Activated CD8-positive, alpha-beta memory T cell treated with anti-CD3 and anti-CD28 coated beads for 36 hours (primary cell): ENCODE results near the gene COL18A1. TPM values are rescaled to one million over a fixed set of nuclear protein-coding genes. Genes with fewer than 3 reads are reported as not detected.

Experiments used
- CTCF ChIA-PET: fragments of 350-600 bp; sonication (Branson Sonifier 250); formaldehyde crosslinking; loops from one replicate; lab custom pipeline; 2021; ENCODE audit warnings: antibody characterized with exemption; lab: Charles Lee
- POLR2A ChIA-PET: fragments of 350-600 bp; sonication (Branson Sonifier 250); formaldehyde crosslinking; loops from one replicate; lab custom pipeline; 2021; ENCODE audit warnings: antibody characterized with exemption; lab: Charles Lee
- total RNA-seq, 2 experiments: library from RNA; stranded (reverse); gene quantifications; one replicate each; pipeline ENCODE4 v1.2.3, GENCODE V29; 2021

The COL18A1 gene
- total RNA-seq, 2 experiments from 2014 or later = 1.9 TPM

DNA sequence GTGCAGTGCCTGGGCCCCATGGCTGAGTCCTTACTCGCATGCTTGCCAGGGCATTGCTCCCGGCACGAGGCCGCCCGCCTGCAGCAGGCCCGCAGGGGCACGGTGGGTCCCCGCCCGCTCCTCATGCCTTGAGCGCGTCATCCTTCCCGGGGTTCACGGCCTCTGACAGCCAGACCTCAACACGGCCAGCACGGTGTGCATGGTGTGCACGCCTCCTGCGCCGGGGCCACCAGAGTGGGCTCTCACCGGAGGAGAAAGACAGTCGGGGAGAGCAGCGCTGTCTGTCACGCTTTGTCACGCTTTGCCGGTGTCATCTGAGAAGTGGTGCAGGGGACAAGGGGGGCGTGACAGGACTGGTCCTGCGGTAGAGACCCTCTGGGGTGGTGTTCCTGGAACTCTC lies 11.9 kb upstream of the COL18A1 start:
- POLR2A ChIA-PET = no interaction called here
- CTCF ChIA-PET = no interaction called here

DNA sequence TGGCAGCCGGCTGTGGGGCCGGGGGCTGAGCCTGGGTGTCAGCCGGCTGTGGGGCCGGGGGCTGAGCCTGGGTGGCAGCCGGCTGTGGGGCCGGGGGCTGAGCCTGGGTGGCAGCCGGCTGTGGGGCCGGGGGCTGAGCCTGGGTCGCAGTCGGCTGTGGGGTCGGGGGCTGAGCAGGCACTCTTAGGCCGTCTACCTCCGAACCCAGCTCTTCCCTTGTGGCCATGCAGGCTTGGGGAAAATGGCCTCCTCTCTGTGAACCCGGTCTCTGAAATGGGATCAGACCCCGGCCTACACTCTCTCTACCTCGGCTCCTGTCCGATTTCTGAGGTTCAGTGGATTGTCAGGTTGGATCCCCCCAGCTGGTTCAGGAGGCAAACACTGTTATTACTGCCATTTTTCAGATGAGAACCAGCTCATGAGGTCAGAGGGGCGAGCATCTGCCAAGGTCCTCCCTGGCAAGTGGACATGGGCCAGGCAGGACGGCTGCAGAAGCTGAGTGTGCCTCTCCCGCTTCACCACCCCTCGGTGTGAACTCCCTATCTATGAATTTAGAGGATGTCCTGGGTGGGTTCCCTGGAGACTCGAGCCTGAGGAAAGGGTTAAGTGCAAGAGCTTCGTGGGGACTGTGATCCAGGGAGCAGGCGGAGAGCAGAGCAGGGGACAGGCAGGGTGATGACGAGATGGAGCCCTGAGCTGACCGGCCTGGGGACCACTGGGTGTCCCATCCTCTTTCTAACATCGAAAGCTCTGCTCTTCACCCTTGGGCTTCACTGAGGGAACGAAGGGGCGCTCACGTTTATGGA lies 10.9 kb upstream of the COL18A1 start:
- ChIA-PET POLR2A (no interaction called here), CTCF (no interaction called here)

DNA sequence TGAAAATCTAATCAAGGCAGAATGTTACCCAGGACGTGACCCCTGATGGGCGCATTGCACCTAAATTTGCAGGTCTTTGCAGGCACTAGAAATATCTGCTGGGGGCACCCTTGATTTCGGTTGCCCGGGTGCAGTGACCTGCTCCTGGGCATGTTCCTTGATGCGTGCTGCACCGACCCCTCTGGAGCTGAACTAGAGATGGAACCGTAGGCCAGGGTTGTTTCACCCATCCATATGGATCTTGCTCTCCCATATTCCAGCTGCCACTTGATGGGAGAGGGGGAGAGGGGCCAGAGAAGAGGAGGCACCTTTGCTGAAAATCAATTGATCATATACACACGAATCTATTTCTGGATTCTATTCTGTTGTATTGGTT lies 8.4 kb upstream of the COL18A1 start:
- ChIA-PET POLR2A (no interaction called here), CTCF (no interaction called here)

DNA sequence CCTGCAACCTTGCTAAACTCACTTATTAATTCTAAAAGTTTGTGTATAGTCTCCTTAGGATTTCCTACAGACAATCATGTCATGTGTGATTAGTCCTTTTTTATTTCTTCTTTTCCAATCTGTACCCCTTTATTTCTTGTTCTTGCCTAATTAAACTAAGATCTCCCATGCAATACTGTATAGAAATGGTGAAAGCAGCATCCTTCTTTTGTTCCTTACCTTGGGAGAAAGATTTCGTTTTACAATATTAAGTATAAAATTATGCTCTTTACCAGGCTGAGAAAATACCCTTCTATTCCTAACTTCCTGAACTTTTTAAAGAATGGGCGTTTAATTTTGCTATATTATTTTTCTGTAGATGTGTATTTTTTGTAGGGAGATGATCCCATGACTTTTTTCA lies 7.6 kb upstream of the COL18A1 start:
- ChIA-PET POLR2A (no interaction called here), CTCF (no interaction called here)

DNA sequence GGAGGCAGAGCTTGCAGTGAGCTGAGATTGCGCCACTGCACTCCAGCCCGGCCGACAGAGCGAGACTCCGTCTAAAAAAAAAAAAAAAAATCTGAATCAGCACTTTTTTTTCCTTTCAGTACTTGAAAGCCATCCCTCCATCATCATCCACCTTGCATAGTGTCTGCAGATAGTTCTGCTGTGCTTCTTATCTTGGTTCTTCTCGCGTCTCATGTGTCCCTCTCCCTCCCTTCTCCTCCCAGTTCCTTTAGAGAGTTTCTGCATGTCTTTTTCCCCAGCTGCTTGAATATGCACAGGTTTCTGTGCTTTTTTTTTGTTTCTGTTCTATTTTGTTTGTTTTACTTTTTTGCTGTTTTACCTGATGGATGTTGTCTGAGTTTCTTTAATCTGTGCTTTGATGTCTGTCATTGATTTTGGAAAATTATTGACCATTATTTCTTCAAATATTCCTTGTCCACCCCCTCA lies 3.9 kb upstream of the COL18A1 start:
- POLR2A ChIA-PET = no interaction called here
- CTCF ChIA-PET = no interaction called here

DNA sequence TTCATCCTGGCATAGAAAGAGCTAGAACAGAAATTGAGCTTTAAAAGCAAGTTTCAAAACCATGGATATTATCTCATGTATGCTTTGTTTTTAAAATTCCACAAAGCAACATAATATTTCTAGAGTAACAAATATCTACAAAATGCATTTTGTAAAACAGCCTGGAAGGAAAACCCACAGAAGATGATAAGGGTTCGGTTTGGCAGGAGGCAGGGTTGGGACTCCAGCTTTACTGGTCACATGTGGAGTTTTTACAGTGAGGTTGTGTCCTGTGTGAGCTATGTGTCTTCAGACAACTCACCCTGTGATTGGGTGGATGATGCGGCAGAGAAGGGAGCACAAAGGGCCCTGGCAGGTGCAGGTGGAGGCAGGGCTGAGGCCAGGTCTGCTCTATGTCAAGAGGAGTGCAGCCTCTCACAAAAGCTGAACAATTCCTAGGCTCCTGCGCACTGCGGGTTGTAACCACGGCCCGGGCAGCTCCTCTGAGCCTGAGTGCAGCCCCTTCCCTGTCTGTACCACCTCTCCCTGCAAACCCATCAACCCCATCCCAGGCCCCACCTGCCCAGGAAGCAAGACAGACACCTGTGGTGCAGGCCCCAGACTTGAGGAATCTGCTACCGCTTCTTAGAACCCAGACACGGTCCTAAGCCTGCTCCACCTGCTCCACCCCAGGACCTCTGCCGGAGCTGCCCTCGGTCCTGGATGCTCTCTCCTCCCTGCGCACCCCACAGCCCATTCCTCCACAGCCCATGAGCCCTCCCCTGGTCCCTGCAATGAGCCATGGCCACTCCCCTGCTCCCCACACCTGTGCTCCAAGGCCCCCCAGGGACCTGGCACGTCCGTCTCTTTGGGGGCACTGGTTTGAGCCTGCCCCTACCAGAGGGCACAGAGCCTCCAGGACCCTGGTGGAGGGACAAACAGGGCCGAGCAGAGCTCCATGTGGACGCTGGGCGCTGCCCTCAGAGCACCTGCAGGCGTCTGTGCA lies 2.8 kb upstream of the COL18A1 start:
- CTCF ChIA-PET = no interaction called here
- POLR2A ChIA-PET = no interaction called here

DNA sequence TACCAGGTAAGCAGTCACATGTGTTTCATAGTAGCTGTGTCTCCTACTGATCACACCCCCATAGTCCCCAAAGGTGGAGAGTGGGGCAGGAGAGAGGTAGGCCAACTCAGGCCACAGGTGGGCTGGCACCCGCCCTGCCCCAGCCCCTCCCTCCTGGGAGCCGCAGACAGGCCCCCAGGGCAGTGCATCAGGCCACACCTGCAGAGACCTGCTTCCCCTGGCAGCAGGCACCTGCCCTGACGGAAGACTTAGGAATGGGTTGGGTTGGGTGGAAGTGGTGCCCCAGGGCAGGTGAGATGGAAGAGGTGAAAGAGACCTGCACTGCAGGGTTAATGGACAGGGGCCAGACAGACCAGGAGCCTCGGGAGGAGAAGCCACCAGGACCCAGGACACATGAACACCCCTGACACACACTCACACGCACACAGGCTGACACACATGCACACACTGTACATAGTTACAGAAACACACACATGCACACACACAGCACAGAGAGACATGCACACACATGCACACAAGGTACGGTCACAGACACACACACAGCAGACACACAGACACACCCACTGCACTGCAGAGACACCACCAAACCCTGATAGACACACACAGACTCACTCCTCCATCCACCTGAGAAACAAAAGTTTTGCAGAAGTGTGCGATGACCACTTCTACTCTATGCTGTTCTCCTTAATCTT lies 1.7 kb upstream of the COL18A1 start:
- POLR2A ChIA-PET = no interaction called here
- CTCF ChIA-PET = no interaction called here

DNA sequence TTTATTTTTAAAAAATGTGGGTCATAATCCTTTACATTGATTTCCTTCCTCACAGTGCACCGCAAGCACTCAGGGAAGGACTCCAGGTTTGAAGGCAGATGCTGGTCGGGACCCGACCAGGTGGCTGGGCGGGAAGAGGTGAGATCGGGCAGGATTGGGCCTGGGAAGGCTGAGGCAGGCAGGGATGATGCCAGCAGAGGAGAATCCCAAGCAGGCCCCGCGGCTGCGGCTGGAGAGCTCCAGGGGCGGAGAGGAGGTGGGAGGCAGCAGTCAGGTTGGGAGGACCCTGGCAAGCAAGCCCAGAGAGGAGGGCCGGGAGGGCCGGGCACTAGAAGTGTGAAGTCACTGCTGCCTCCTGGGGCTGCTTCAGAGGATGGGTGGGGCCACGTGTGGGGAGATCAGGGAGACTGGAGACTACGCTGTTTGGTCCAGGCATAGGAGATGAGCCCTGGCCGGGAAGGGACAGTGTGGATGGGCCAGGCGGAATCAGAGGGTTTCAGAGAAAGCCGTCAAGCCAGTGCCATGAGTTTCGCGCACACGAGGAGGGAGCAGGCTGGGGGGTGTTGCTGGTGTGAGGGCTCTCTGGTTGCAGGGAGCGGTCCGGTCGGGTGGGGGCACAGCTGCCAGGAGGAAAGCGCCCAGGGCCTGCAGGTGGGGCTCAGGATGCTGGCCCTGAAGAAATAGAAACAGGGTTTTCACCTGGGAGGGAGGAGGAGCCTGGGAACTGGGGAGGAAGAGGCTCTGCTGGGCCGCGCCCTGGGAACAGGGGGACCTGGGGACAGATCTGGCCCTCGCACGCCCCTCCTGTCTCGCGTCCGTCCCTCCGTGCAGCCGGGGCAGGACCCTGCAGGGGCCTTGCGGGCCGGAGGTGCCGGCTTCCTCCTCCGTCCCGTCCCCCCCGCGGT lies 888 bp upstream of the COL18A1 start:
- CTCF ChIA-PET = no interaction called here
- POLR2A ChIA-PET = no interaction called here

DNA sequence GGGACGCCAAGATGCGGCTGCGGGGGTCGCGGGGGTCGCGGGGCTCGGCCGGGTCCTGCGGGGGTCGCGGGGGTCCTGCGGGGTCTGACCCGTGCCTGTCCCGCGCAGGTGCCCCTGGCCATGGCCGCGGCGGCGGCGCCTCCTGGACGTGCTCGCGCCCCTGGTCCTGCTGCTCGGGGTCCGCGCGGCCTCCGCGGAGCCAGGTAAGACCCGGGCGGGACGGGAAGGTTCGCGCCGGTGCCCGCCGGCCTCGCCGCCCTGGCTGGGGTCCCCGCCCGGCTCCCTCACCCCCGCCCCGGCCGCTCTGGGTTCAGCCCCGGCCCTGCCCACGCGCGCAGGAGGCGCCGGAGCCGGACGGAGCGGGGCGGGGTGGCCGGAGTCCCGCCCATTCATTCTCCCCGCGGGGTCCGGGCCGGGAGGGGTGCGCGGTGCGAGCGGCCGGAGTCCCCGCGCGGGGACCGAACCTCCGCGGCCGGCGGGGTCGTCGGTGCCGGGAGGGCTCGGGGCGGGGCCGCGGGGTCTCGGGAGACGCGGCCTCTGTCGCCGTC lies 380 bp downstream of the COL18A1 start:
- CTCF ChIA-PET = no interaction called here

DNA sequence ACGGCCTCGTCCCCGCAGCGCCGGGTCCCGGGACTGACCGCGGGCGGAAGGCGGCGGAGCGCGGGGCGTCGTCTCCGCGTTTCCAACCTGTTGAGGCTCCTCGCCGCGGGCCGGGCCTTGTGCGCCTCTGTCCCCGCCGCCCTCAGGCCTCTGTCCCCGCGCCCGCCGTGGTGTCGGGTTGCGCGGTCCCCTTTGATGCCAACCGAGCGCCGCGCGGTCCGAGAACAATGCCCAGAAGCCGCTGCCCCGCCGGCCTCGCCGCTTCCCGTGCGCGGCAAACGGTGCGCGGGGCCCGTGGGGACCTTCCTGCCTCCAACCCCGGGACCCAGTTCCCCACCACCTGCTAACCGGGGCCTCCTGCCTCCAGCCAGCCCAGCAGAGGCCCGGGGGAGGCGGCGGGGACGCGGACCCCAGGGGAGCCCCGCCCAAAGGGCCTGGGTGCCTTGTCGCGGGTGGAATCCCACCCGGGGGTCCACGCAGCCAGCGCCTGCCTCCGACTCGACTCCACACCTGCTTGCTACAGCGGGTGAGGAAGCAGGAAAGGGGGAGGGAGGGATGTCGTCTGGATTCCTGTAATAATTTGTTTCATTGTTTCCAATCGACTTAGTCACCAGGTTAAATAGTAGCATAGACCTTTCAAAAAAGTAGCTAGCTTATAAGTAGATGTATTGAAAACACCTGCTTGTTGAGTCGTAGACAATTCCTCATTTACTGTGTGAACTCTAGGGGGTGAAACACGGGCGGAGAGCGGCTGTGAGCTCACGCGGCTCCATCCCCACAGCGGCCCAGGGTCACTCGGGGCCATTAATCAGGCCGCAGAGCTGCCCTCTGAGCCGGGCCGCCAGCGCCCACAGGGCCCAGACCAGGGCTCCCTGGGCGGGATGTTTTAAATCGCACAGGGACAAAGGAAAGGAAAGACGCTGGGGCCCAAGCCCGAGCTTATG lies 1.1 kb downstream of the COL18A1 start:
- CTCF ChIA-PET = interaction anchor here (0.7 to 1.6 kb wide), 2 partner anchors 30 to 116 kb away, joined by 3 to 4 read pairs; no protein-coding TSS in a partner anchor
- POLR2A ChIA-PET = no interaction called here

More for the DNA sequence above, 380 bp downstream of the COL18A1 start:
- POLR2A ChIA-PET = no interaction called here

DNA sequence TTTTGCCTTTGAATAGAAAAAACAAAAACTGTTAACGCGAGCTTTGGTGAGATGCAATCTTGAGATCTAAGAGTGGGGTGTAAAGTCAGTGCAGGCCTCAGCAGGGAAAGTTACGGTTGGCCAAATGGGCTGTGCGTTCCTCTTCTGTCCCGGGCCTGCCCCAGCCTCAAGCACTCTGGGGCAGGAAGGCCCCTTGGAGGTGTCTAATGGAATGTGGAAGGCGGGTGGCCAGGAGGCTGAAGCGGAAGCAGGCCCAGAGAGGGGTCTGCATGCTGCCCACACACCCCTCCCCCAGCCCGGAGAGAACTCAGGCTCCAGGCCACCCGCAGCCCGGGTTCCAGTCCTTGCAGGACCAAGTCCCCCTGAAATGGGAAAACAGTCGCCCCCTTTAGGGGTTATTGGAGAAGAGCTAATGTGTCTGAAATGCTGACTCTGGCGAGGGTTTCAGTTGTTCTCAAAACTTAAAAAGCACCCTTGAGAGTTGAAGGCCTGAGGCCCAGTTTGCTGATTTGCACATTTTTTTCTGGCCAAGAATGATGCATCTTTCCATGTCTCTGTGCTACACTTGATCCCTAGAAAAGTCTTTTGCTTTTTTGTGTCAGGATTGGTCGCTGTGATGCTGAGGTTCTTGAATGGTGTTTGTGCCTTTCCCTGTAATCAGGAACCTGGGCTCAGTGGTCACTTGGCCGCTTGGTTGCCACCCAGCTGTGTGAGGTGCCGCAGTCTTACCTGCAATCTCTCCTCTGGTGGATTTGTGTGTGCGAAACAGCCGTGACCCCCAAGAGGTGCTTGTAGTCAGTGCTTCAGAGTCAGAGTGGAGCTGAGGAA lies 2.0 kb downstream of the COL18A1 start:
- ChIA-PET POLR2A (no interaction called here), CTCF (interaction anchor here (0.7 to 1.6 kb wide), 2 partner anchors 31 to 117 kb away, joined by 3 to 4 read pairs; no protein-coding TSS in a partner anchor)

DNA sequence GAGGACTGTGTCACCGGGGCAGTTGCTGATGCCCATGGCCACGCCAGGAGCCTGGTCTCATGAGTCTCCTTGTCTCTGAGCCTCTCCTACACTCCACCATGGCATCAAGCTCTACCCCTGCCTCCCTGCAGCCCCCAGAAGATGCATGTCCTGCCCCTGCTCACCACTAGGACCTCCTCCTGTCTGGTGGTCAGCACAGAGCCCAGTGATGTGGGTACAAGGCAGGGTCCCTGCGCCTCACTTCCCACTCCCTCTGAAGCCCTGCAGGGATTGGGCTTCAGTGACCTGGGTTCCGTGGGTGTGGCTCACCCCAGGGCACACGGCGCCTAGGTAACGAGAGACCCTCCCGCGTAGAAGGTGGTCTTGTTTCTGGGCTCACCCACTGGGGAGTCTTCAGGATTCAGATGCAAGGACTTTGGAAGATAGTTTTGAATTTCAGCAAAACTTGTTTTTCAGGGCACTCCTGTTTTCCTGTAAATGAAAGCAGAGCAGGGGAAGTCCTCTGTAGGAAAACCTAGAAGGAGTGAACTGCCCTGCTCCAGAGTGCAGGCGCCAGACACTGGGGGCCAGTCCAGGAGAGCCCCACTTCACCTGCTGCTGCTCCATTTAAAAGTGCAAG lies 2.8 kb downstream of the COL18A1 start:
- ChIA-PET CTCF (interaction anchor here (1.6 kb wide), 1 partner anchor 118 kb away, joined by 4 read pairs; no protein-coding TSS in a partner anchor), POLR2A (no interaction called here)

DNA sequence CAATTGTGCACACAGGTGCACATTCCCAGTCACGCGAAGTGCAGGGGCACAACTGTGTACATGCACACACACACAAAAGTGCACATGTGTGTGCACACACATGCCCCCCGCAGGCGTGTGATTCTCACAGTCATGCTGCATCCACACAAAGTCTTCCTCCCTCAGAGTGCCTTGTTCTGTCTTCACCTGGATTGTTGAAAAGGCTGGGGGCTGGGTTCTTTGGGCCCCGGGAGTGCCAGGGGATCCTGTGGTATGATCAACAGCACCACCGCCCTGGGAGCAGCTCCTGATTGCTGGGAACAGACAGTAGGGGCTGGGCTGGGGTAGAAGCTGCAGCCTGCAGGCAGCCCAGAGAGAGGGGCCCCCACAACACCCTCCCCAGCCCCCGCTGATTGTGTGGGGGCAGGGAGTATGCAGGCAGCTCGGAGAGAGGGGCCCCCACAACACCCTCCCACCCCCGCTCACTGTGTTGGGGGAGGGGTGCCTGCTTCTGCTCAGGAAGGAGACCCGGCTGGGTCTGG lies 3.4 kb downstream of the COL18A1 start:
- ChIA-PET POLR2A (no interaction called here), CTCF (no interaction called here)

DNA sequence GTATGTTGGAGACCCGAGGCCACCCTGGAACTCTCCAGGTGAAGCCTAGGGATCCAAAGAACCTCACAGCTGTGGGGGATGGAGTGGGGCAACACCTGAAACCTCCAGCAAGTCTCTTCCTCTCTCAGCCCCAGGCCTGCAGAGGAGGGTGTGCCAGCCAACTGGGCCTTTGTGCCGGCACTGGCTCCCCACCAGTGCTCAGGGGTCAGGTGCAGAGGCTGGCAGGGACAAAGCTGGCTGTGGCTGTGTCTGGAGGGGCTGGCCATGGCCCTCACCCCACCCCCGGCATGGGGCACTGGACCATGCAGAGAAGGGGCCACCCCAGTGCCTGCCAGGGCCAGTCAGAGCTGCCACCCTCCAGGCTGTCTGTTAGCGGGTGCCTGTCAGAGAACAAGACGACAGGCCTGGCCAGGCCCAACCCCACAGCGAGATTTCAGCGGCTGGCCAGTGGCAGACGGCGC lies 3.9 kb downstream of the COL18A1 start:
- ChIA-PET POLR2A (no interaction called here), CTCF (no interaction called here)

DNA sequence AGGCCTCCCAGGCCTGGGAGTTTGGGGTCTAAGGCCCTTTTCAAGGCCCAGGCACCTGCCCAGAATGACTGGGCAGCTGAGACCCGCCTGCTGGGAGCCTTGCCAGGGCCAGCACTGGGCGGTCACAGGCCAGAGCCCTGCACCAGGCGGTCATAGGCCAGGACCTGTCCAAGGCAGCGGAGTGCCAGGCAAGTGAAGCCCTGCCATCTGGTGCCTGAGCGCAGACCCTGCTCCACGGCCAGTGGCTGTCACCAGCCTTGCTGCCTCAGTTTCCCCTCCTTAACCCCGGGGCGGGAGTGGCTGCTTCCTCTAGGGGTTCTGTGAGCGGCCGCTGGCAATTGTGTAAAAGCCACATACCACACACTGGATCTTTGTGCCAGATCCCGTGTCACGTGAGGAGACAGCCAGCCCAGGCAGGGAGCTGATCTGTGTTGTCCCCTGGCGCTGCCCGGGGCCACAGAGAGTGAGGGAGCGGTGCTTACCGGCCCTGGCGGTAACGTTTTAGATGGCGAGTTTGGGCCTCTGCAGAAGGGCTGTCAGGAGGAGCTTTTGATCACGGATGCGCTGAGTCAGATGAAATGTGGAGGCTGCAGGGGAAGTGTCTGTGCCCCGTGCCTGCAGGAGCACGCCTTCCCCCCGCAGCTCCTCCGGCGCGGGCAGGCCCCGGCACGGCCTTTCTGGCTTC lies 4.6 kb downstream of the COL18A1 start:
- POLR2A ChIA-PET = no interaction called here
- CTCF ChIA-PET = no interaction called here
